ENCODE measurements around the gene XIRP2. TPM values are rescaled to one million over a fixed set of nuclear protein-coding genes. Genes with fewer than 3 reads are reported as not detected.

Gene XIRP2
- total RNA-seq, 1 experiment from 2014 or later, result 1.6 TPM

DNA sequence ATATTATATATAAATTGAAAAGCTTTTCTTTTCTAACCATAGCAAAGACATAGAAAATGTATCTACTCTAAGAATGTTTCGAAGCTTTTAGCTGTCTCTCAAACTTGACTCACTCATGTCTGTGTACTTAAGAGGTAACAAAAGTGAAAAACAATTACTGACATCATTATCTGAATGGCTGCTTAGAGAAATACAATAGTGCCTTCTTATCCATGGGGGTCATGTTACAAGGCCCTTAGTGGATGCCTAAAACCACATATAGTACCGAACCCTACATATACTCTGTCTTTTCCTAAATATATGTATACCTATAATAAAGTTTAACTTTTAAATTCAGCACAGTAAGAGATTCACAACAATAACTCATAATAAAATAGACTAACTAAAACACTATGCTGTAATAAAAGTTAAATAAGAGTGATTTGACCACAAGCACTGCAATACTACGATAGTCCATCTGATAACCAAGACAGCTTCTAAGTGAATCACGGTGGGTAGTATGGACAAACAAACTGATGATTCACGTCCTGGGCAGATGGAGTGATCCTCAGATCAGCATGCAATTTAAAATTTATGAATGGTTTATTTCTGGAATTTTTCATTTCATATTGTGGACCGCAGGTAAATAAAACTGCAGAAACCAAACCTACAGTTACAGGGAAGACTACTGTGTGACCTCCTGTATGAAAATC lies 246.2 kb downstream of the XIRP2 start:
- peak; percentile 92 for DNase-seq (ENCODE audit: low spot score)

DNA sequence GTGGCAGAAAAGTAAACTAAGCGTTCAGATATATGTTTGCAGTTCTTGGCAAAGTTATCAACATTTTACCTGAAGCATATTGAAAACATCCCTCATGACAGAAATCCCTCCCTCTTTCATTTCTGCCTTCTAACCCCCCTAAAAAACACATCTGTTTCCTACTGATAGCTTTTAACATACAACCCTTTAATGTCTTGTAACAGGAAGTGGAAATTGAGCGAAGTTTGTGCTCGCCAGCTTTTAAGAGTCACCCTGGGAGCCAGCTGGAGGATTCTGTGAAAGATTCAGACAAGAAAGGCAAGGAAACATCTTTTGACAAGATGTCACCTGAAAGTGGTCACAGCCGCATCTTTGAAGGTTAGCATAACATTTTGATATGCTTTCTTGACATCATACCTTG lies 247.4 kb downstream of the XIRP2 start:
- no peak for DNase-seq (ENCODE audit: low spot score)

DNA sequence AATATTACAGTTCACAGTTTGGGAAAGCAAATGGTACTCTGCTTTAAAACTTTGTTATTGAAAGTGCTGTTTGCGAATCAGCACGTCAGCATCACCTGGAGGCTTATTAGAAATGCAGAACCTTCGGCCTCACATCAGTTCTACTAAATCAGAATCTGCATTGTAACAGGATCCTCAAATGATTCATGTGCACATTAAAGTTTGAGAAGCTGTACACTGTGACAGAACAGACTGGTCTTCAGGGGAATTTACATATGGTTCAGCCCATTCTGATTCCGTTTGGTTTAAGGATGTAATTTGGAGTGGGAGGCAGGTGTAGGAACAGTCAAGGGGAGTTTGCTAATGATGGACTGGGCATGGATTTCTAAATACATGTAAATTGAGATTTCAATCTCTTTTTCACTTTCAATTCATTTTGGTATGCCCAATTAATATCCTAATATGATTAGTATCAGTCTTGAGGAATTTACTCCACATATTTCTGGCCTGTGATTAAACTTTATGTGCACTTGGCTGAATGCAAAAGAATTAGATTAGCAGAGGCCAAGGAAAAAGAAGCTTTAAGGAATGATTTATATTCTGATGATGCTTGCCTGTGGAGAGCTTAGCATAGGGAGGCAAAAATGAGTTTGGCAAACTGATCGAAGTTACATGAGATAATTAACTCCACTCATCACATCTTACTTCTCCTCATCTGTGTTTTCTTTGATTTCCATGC lies 248.8 kb downstream of the XIRP2 start:
- no peak for DNase-seq (ENCODE audit: low spot score)

DNA sequence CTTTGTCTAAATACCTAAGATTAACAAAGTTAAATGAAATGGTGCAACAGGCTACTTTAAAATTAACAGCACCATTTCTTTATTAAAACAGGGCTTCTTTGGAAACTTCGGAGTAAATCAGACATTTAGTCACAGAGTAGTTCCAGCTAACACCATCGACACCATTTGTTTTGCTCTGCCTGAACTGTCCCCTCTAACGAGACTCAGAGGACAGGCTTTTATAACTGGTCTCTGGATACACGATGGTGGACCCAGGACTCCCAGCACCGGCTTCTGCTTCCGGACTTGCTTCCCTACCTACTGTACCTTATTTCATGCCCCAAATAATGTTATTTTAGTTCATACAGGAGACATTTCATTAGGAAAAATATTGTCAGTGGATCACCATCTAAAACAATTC lies 252.1 kb downstream of the XIRP2 start:
- DNase-seq (ENCODE audit: low spot score), result no peak

DNA sequence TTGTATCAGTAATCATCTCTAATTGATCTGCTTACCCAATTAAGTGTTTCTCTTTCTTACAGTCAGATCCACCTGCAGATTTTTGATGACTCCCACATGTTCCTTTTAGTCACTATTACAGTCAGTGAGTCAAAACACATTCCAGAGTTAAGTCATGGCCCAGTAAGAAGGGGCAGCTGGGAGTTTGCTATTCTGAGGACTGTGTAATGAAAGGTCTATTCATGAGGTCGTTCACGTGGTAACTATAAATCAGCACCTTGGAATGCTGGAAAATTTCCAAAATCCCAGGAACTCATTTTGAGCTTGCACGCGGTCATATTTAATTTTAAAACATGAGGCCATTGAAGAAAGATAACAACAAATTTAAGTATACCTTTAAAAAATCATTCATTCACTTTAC lies 252.5 kb downstream of the XIRP2 start:
- DNase-seq (ENCODE audit: low spot score), result peak; percentile 99

DNA sequence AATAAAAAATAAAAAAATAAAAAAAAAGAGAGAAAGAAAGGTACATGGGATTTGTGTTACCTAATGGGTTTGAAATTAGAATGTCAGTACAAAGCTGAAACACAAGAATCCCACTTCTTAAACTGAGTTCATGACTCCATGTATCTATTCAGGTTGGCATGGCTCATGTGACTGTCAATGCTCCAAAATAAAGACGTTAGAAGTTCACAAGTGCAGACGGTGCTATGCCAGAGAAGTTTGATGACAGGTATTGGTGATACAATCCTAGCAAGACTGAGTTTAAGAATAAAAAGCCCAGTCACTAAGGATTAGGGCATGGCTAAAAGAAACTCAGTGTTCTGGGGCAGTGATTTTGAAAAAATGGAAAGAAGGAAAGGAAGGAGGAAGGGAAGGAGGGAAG lies 254.3 kb downstream of the XIRP2 start:
- DNase-seq (ENCODE audit: low spot score), result no peak

DNA sequence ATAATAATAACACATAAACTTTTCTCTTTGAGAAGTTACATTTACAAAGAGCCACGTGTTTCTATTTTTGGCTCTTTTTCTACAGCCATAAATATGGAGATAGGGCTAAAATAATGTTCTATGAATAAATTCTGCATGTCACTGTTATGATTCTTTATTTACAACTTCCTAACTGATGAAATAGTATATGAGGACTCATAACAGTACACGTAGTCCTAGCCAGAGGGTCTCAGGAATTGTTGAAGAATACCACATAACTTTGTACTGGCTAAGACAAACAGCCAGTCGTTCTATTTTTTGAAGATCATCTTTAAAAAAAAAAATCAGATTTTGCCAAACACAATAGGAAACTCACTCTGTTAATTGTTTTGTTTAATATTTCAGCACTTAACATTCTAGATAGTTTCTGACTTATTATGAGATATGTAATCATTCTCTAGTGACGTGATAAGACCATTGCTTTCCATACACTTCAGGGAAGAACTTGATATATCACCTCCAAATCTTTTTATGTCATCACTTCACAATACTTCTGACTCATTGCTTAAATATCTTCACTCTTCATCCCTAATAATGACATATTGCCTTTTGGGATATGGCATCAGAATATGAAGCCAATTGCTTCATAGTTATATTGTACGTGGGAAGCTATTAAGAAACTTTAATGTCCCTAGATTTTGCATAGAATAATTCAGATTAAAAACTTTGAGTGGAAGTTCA lies 256.1 kb downstream of the XIRP2 start:
- DNase-seq (ENCODE audit: low spot score), result peak; percentile 71

DNA sequence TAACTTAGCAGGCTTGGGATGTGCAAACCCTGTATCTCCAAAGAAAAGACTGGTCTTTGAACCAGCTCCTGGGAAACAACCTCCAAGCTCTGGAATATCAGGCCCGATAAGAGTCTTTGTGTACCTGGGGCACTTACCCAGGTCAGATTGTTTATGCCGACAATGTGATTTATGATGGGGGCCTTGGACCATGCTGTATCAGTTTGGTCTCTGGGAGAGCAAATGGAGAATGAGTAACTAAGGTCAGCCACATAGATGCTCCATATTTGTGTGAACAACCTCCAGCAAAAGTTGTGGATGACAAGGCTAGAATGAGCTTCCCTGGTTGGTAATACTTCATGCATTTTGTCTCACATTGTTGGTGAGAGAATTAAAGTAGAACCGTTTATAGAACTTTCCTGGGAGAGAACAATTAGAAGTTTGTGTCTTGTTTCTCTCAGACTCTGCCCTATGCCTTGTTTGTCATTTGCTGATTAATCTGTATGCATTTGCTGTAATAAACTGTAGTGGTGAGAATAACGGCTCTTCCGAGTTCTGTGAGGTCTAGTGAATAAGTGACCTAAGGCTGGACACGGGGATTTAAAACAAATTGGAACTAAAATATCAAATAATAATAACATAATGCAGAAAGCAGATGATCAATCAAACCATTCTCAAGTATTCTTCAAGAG lies 259.1 kb downstream of the XIRP2 start:
- DNase-seq (ENCODE audit: low spot score), result no peak

DNA sequence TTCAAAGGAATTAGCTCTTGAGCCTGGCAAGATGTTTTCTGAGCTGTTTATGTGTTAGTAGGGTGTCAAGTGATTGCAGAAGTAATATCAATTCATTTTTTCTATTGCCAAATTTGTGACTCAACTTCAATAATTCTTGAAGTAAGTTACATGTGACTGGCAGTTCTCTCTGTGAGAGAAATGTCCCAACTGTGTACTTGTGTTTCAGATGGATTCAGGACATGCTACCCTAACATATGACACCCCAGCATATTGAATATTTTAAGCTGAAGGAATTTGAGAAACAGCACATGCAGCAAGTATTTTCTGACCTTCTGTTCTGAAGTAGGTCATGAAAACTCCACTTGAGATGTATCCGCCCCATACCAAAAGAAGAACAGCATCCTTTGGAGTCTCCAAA lies 263.6 kb downstream of the XIRP2 start:
- no peak for DNase-seq (ENCODE audit: low spot score)

DNA sequence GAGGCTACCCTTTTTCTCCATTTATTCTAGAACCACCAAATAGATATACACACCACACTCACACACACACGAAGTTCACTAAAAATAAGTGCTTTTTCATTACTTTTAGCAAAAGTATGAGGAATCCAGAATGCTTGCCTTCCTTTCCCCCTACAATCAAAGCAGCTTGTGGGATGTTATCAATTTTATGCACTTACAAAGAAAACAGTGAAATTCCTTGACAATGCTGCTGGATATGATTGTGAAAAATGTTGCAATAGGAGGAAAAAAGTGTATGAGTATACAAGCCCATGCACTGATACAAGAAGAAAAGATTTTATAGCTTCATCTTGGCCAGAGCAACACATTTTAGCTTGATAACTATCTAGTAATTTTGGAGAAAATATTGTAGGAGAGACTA lies 269.2 kb downstream of the XIRP2 start:
- no peak for DNase-seq (ENCODE audit: low spot score)

DNA sequence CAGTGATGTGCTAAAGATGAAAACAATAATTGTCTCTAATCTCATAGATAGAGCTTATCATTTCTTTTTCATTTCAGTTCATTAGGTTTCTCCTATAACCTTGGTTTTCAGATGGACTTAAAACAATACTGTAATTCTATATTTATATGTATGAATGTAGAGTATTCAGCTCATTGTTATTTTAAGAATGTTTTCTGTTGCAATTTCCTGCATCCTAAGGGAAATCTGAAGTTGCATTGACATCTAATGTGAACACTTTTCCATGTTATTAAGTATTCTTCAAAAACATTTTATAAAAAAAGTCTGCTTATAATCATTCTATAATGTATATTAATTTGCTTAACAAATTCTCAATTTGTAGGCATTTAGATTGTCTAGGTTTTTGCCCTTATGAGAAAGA lies 288.9 kb downstream of the XIRP2 start:
- no peak for DNase-seq (ENCODE audit: low spot score)

DNA sequence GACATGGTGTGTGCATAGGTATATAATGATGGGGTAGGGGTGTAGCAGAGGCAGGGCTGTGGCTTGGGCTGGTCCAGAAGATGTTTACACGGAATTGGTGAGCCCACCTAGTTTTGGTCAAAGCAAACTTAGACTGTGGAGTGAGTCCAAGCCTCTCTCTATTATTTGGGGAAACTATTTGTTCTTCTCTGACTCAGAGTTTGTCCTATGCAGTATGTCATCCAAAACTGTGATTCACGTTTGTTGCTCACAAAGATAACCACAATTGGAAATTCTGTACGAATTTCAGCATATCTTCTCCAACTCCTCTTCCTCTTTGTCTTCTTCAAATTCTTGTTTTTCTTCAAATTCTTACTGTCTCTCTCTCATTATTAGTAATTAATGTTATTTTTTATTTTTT lies 292.9 kb downstream of the XIRP2 start:
- peak; percentile 60 for DNase-seq (ENCODE audit: low spot score)

DNA sequence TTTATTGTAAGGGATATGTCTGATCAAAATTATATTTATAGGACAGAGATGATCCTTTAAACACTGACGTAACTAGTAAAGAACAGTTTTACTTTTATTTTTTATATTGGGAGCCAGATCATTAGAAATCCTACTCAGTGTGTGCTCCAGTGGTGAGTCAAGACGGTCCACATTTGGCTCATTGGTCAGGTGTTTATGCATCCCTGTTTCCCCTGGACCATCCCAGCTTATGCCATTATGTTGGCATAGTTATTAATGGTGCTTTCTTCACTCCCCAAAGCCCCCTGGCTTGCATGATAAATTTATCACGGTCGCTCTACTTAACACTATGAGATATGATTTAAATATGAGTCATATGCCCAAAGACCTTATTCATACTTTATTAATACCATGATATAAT lies 293.4 kb downstream of the XIRP2 start:
- no peak for DNase-seq (ENCODE audit: low spot score)

DNA sequence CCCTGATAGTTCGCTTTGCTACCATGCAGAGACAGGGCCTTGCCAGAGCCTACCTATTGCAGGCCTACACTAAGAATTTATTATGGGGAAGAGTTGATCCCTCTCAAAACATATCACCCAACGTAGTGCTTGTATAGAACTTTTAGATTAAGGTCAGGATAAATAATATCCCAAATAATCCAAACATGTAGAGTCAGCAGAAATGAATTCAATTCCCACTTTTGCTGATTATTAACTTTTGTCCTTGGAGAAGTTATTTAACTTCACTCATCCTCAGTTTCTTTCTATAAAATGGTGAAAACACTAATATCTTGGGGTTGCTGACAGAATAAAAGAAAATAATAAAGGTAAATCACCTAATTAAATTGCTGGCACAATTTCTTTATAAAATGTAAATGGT lies 294.1 kb downstream of the XIRP2 start:
- no peak for DNase-seq (ENCODE audit: low spot score)

DNA sequence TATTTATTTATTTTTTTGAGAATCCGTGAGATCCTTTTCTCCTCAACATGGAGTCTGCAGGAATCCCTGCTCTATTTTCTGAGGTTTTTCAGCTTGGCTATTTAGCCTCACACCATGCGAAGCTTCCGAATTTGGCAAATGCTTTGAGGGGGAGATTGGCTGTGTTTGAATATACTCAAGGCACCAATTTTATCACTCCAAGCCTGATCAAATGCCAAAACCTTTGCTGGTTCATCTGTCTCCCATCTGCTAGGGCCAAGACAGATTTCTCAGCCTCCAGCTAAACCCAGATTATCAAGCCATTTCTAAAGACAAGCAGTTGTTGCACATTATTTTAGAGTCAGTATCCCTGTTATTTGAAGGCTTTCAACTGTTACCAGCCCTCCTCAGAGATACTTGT lies 295.7 kb downstream of the XIRP2 start:
- no peak for DNase-seq (ENCODE audit: low spot score)

DNA sequence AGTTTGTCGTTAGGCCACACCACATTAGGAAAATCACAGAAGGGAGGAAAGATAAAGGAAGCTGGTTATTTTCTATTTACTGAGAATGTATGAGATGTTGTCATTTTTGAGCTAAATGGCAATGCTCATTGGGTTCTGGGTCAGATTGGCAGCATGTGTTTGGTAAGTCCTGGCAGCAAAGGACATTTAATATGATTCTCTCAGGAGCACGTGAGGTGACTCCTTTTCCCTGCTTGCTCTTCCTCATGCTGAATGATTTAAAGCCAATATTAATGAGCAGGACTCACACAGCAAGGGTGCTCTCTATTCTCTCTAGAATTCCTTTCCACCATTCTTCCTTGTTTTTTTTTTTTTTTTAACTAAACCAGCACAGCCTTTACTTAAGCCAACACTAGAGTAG lies 298.2 kb downstream of the XIRP2 start:
- DNase-seq (ENCODE audit: low spot score), result no peak

DNA sequence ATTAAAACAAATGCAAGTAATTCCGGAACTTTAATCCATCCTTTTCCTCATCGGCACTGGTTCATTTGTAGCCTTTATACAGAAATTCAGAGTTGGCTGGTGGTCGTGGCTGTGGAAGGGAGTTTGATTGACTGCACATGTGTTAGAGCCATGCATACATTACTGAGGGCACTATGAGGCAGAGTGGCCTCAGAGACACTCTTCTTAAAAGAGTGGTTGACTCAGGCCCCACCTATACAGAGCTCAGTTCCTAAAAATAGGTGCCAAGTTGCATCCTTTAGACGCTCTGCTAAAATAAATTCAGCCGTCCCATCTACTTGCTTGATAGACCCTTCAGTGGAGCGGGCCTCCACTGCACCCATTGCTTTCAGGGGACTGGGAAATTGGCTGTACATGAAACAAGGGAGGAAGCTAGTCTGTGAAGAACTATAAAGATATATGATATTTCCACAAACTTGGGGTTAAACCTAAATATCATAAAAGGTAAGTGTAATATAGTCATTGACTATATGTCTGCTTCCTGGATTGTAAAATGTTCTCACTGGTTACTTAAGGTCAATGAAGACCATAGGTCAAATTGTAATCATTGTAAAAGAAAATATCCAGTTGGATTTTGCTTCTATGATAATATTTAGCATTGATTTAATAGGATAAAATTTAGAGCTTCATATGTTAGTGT lies 298.9 kb downstream of the XIRP2 start:
- DNase-seq (ENCODE audit: low spot score), result no peak

DNA sequence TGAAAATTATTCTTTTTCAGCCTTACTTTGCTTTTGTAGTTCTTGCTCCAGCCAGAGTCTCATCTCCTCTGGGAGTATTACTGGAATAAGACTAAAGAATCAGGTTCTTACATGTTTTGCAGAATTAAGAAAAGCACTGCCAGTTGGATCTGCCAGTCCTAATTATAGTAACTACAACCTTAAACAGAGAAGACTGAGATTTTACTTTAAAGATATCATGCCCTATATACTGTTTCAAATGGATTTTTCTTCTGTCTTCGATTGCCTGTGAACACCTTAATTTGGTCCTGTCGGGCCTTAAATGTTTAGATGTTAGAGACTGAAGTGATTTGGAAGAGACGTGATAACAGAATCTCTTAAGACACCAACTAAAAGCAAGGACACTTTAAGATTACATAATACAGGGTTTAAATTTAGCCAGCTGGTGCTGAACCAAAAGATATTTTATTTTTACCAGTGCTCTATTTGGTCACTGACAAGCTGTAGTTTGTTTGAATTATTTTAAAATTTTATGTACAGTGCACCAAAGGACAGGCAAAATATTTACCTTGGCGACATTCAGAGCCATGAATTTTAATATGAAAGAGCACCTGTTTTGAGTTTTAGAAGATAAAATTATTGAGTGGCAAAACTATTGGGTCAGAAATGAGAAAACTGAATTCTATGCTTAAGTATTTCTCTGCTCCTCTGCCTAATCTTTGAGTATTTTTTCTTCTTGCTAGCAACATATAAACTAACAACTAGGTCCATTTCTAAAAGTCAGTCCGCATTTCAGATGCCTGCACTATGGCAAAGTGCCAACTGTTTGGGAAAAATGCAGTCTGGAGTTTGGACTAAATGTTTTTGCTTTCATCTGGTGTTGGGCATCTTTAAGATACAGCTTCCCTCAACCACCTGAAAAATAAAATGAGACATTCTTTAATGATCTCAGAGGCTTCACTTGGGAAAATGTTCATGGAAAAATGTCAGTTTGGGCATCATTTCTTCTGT lies 300.0 kb downstream of the XIRP2 start:
- DNase-seq (ENCODE audit: low spot score), result no peak

DNA sequence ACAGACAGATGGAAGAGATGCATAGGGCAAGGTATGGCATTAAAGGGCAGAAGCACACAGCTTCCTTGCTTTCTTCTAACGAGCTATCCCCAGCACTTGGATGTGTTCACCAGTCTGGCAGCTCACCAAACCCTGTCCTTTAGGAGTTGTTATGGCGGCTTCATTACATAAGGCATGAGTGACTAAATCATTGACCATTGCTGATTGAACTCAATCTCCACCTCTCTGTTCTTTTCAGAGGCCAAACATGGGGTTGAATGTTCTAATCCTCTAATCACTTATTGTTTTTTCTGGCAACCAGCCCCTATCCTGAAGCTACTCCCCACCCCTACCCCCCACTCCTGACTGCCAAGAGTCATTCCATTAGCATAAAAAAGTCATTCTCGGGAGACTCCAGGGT lies 301.8 kb downstream of the XIRP2 start:
- peak; percentile 53 for DNase-seq (ENCODE audit: low spot score)

DNA sequence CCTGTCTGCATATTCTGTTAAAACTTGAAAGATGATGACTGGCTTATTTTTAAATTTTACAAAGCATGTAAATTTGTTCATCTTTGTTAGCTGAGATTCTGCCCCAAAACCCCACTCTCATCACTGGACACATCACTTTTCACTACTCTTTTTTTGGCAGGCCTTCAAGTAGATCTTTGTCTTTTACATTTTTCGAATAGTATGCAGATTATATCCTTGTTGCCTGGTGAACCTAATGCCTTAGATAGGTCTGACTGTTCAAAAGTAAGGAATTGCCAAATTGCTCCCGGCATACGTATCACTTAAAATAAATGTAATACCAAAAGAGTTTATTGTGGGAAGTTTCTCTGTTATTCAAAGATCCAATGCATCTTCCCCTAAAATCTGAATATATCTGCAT lies 303.3 kb downstream of the XIRP2 start:
- DNase-seq (ENCODE audit: low spot score), result no peak

DNA sequence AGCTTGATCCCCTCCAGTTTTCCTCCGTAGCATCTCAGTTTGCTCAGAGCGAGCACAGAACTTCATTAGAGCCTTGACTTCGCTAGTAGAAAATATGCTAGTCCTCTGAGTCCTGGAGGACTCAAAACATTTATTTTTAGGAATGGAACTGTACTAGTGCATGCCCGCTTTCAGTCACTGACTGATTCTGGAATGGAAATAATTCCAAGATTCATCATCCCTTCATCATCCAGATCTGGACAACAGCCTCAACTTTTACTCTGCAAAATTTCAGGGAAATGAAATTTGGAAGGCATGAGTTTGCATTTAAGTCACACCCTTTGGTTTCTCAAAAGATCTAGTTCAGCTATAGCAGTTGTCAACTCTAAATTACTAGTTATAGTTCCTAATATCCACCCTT lies 304.6 kb downstream of the XIRP2 start:
- DNase-seq (ENCODE audit: low spot score), result peak; percentile 79
